Ishikawa (cell line): ENCODE measurements around the gene REEP5.

Source experiments
- CEBPB ChIP-seq: IDR thresholded peaks from 2 replicates; pipeline ENCODE4 v1.6.1; 2012
- CREB1 ChIP-seq: IDR thresholded peaks from 2 replicates; pipeline ENCODE4 v1.6.1; 2012; ENCODE audit warnings: low read depth
- EGR1 ChIP-seq: IDR thresholded peaks from 2 replicates; pipeline ENCODE4 v1.6.1; 2012
- EP300 ChIP-seq: IDR thresholded peaks from 2 replicates; pipeline ENCODE4 v1.6.1; 2012; ENCODE audit warnings: borderline replicate concordance
- FOXM1 ChIP-seq: IDR thresholded peaks from 2 replicates; pipeline ENCODE4 v1.6.1; 2012; ENCODE audit warnings: low read depth, borderline replicate concordance
- RAD21 ChIP-seq: IDR thresholded peaks from 2 replicates; pipeline ENCODE4 v1.6.1; 2012; ENCODE audit warnings: low read depth
- TAF1 ChIP-seq: IDR thresholded peaks from 2 replicates; pipeline ENCODE4 v1.6.1; 2012; ENCODE audit warnings: low read depth, mild to moderate bottlenecking
- TCF12 ChIP-seq: IDR thresholded peaks from 2 replicates; pipeline ENCODE4 v1.6.1; 2012; ENCODE audit warnings: low read depth
- TEAD4 ChIP-seq: IDR thresholded peaks from 2 replicates; pipeline ENCODE4 v1.6.1; 2012
- YY1 ChIP-seq: IDR thresholded peaks from 2 replicates; pipeline ENCODE4 v1.6.1; 2012; ENCODE audit warnings: low read depth
- TF ChIP-seq, protein P1 (sequence below): IDR thresholded peaks from 2 replicates; pipeline ENCODE4 v1.6.1; 2012; ENCODE audit warnings: low read depth, mild to moderate bottlenecking
- TF ChIP-seq, protein P2 (sequence below): IDR thresholded peaks from 2 replicates; pipeline ENCODE4 v1.6.1; 2012
- TF ChIP-seq, protein P3 (sequence below): IDR thresholded peaks from 2 replicates; pipeline ENCODE4 v1.6.1; 2012

- TF ChIP-seq EGR1 (no peak), YY1 (no peak), TEAD4 (no peak), CREB1 (no peak), EP300 (no peak), CEBPB (no peak), TAF1 (no peak), RAD21 (no peak), TCF12 (no peak), FOXM1 (no peak)
- TF ChIP-seq, protein P1, sequence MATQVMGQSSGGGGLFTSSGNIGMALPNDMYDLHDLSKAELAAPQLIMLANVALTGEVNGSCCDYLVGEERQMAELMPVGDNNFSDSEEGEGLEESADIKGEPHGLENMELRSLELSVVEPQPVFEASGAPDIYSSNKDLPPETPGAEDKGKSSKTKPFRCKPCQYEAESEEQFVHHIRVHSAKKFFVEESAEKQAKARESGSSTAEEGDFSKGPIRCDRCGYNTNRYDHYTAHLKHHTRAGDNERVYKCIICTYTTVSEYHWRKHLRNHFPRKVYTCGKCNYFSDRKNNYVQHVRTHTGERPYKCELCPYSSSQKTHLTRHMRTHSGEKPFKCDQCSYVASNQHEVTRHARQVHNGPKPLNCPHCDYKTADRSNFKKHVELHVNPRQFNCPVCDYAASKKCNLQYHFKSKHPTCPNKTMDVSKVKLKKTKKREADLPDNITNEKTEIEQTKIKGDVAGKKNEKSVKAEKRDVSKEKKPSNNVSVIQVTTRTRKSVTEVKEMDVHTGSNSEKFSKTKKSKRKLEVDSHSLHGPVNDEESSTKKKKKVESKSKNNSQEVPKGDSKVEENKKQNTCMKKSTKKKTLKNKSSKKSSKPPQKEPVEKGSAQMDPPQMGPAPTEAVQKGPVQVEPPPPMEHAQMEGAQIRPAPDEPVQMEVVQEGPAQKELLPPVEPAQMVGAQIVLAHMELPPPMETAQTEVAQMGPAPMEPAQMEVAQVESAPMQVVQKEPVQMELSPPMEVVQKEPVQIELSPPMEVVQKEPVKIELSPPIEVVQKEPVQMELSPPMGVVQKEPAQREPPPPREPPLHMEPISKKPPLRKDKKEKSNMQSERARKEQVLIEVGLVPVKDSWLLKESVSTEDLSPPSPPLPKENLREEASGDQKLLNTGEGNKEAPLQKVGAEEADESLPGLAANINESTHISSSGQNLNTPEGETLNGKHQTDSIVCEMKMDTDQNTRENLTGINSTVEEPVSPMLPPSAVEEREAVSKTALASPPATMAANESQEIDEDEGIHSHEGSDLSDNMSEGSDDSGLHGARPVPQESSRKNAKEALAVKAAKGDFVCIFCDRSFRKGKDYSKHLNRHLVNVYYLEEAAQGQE: no peak
- TF ChIP-seq, protein P2, sequence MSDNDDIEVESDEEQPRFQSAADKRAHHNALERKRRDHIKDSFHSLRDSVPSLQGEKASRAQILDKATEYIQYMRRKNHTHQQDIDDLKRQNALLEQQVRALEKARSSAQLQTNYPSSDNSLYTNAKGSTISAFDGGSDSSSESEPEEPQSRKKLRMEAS: no peak
- TF ChIP-seq, protein P3, sequence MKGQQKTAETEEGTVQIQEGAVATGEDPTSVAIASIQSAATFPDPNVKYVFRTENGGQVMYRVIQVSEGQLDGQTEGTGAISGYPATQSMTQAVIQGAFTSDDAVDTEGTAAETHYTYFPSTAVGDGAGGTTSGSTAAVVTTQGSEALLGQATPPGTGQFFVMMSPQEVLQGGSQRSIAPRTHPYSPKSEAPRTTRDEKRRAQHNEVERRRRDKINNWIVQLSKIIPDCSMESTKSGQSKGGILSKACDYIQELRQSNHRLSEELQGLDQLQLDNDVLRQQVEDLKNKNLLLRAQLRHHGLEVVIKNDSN: no peak
Measured at GRCh38 chr5:112918679-112919078, 3.3 kb downstream of the REEP5 start.
